ENCODE data around the gene GIPC2.

- TF ChIP-seq CTCF (IDR thresholded peaks at IDR 0.05; ENCODE audit: low read depth, low read length, poor library complexity, severe bottlenecking) = no peak
- no peak for TF ChIP-seq EZH2phosphoT487 (IDR thresholded peaks at IDR 0.05; ENCODE audit: borderline replicate concordance, low read length)
These were observed 7.7 kb downstream of the GIPC2 start for GRCh38 chr1:78053498-78053897.
